ENCODE measurements around the gene SAP25.

GRCh38 chr7:100532165-100533022 lies 41.3 kb downstream of the SAP25 start:
- TF ChIP-seq CTCF (IDR thresholded peaks at IDR 0.05; ENCODE audit: poor library complexity, severe bottlenecking), result no peak
- no peak for TF ChIP-seq POLR2AphosphoS5 (IDR thresholded peaks at IDR 0.05)
